GM21529 (cell line): ENCODE measurements around the gene COA1.
"Not testable (repeated sequence)": the region's sequence is repeated elsewhere in the genome, so short reads cannot be mapped to it uniquely, and the experiment has no call there.

ENCODE experiments used
- ATAC-seq: cut with Tn5 transposase; IDR thresholded peaks from one replicate; pipeline ENCODE4 v1.9.1; 2021; ENCODE audit not compliant: unreplicated experiment

COA1 gene

GRCh38 chr7:43729924-43730248, 563 bp upstream of the COA1 start:
- peak; percentile 11 for ATAC-seq

- ATAC-seq = no peak
These were observed 1.8 kb downstream of the COA1 start for GRCh38 chr7:43727494-43727893.

GRCh38 chr7:43727003-43727402, 2.3 kb downstream of the COA1 start:
- ATAC-seq = no peak

GRCh38 chr7:43726466-43726865, 2.9 kb downstream of the COA1 start:
- ATAC-seq = no peak

GRCh38 chr7:43725251-43725650, 4.1 kb downstream of the COA1 start:
- no peak for ATAC-seq

- no peak for ATAC-seq
These were observed 6.3 kb downstream of the COA1 start for GRCh38 chr7:43723007-43723341.

- no peak for ATAC-seq
These were observed 8.0 kb downstream of the COA1 start for GRCh38 chr7:43721193-43721806.

GRCh38 chr7:43716598-43716997, 12.7 kb downstream of the COA1 start:
- no peak for ATAC-seq

GRCh38 chr7:43715966-43716365, 13.4 kb downstream of the COA1 start:
- not testable (repeated sequence) for ATAC-seq

- ATAC-seq = no peak
These were observed 17.8 kb downstream of the COA1 start for GRCh38 chr7:43711503-43711902.

GRCh38 chr7:43708055-43708454, 21.3 kb downstream of the COA1 start:
- ATAC-seq = not testable (repeated sequence)

GRCh38 chr7:43703573-43703972, 25.8 kb downstream of the COA1 start:
- no peak for ATAC-seq

GRCh38 chr7:43702974-43703373, 26.3 kb downstream of the COA1 start:
- no peak for ATAC-seq

GRCh38 chr7:43701929-43702328, 27.4 kb downstream of the COA1 start:
- ATAC-seq = no peak

- peak; percentile 34 for ATAC-seq
These were observed 27.8 kb downstream of the COA1 start for GRCh38 chr7:43701500-43701854.

GRCh38 chr7:43700646-43701499, 28.4 kb downstream of the COA1 start:
- ATAC-seq = peak; percentile 51

- ATAC-seq = no peak
These were observed 29.2 kb downstream of the COA1 start for GRCh38 chr7:43700059-43700501.

- ATAC-seq = no peak
These were observed 30.7 kb downstream of the COA1 start for GRCh38 chr7:43698460-43699255.

GRCh38 chr7:43697690-43698089, 31.6 kb downstream of the COA1 start:
- ATAC-seq = no peak

GRCh38 chr7:43695365-43695764, 34.0 kb downstream of the COA1 start:
- ATAC-seq = no peak

GRCh38 chr7:43694399-43694748, 34.9 kb downstream of the COA1 start:
- no peak for ATAC-seq
